ENCODE measurements around the gene MRPL37.
"Not testable (repeated sequence)": the region's sequence is repeated elsewhere in the genome, so short reads cannot be mapped to it uniquely, and the experiment has no call there.

The MRPL37 gene

GRCh38 chr1:54228638-54229079, 28.7 kb downstream of the MRPL37 start:
- Histone ChIP-seq H3K9me2 (replicated peaks; ENCODE audit: control insufficient read depth, low read length) (no peaks in the 10 kb centered on the region), H3K4me1 (ENCODE audit: control insufficient read depth, low read length) (peaks cover 6% of the 10 kb centered on the region), H3K27me3 (ENCODE audit: control insufficient read depth, low read length) (no peaks in the 10 kb centered on the region), H3K4me3 (ENCODE audit: low read length) (no peak overlapping the region), H4K20me1 (ENCODE audit: control insufficient read depth, insufficient read depth, low read depth, low read length) (no peaks in the 10 kb centered on the region), H3K4me2 (ENCODE audit: low read length) (no peak overlapping the region), H3F3A (ENCODE audit: control insufficient read depth, insufficient read depth) (no peaks in the 10 kb centered on the region), H3K9me3 (ENCODE audit: control insufficient read depth, insufficient read depth, low read length) (no peaks in the 10 kb centered on the region), H3K79me2 (ENCODE audit: control insufficient read depth, low read length) (no peaks in the 10 kb centered on the region), H3K36me3 (ENCODE audit: control insufficient read depth, low read length) (no peaks in the 10 kb centered on the region), H3K27ac (ENCODE audit: low read depth, low read length) (no peak overlapping the region)
- TF ChIP-seq EZH2phosphoT487 (IDR thresholded peaks at IDR 0.05; ENCODE audit: borderline replicate concordance, low read length) (no peak), CTCF (IDR thresholded peaks at IDR 0.05; ENCODE audit: low read depth, low read length, poor library complexity, severe bottlenecking) (no peak)

- peaks cover 6% of the 10 kb centered on the region for H3K4me1 ChIP-seq (ENCODE audit: control insufficient read depth, low read length)
- H3K4me3 ChIP-seq (ENCODE audit: low read length) = no peak overlapping the region
- no peaks in the 10 kb centered on the region for H3K36me3 ChIP-seq (ENCODE audit: control insufficient read depth, low read length)
- H3F3A ChIP-seq (ENCODE audit: control insufficient read depth, insufficient read depth) = no peaks in the 10 kb centered on the region
- H3K27me3 ChIP-seq (ENCODE audit: control insufficient read depth, low read length) = no peaks in the 10 kb centered on the region
- no peak for TF ChIP-seq CTCF (IDR thresholded peaks at IDR 0.05; ENCODE audit: low read depth, low read length, poor library complexity, severe bottlenecking)
- no peaks in the 10 kb centered on the region for H3K79me2 ChIP-seq (ENCODE audit: control insufficient read depth, low read length)
- H3K9me3 ChIP-seq (ENCODE audit: control insufficient read depth, insufficient read depth, low read length) = no peaks in the 10 kb centered on the region
- no peaks in the 10 kb centered on the region for H3K9me2 ChIP-seq (replicated peaks; ENCODE audit: control insufficient read depth, low read length)
- no peak overlapping the region for H3K4me2 ChIP-seq (ENCODE audit: low read length)
- H4K20me1 ChIP-seq (ENCODE audit: control insufficient read depth, insufficient read depth, low read depth, low read length) = no peaks in the 10 kb centered on the region
- H3K27ac ChIP-seq (ENCODE audit: low read depth, low read length) = no peak overlapping the region
Measured at GRCh38 chr1:54229281-54229891, 29.4 kb downstream of the MRPL37 start.

GRCh38 chr1:54230507-54231339, 30.8 kb downstream of the MRPL37 start:
- no peaks in the 10 kb centered on the region for H3K36me3 ChIP-seq (ENCODE audit: control insufficient read depth, low read length)
- H3K4me2 ChIP-seq (ENCODE audit: low read length) = no peak overlapping the region
- no peak overlapping the region for H3K27ac ChIP-seq (ENCODE audit: low read depth, low read length)
- no peaks in the 10 kb centered on the region for H3K9me2 ChIP-seq (replicated peaks; ENCODE audit: control insufficient read depth, low read length)
- no peaks in the 10 kb centered on the region for H3K79me2 ChIP-seq (ENCODE audit: control insufficient read depth, low read length)
- H3K4me1 ChIP-seq (ENCODE audit: control insufficient read depth, low read length) = peaks cover 6% of the 10 kb centered on the region
- no peaks in the 10 kb centered on the region for H3K9me3 ChIP-seq (ENCODE audit: control insufficient read depth, insufficient read depth, low read length)
- H4K20me1 ChIP-seq (ENCODE audit: control insufficient read depth, insufficient read depth, low read depth, low read length) = no peaks in the 10 kb centered on the region
- TF ChIP-seq CTCF (IDR thresholded peaks at IDR 0.05; ENCODE audit: low read depth, low read length, poor library complexity, severe bottlenecking) (no peak), EZH2phosphoT487 (IDR thresholded peaks at IDR 0.05; ENCODE audit: borderline replicate concordance, low read length) (no peak)
- H3K4me3 ChIP-seq (ENCODE audit: low read length) = no peak overlapping the region
- no peaks in the 10 kb centered on the region for H3K27me3 ChIP-seq (ENCODE audit: control insufficient read depth, low read length)
- H3F3A ChIP-seq (ENCODE audit: control insufficient read depth, insufficient read depth) = no peaks in the 10 kb centered on the region

- not testable (repeated sequence) for H3K27me3 ChIP-seq (ENCODE audit: control insufficient read depth, low read length); H3K4me3 ChIP-seq (ENCODE audit: low read length); H3K9me2 ChIP-seq (replicated peaks; ENCODE audit: control insufficient read depth, low read length); H3K4me1 ChIP-seq (ENCODE audit: control insufficient read depth, low read length); H3F3A ChIP-seq (ENCODE audit: control insufficient read depth, insufficient read depth); H3K79me2 ChIP-seq (ENCODE audit: control insufficient read depth, low read length); H4K20me1 ChIP-seq (ENCODE audit: control insufficient read depth, insufficient read depth, low read depth, low read length); H3K27ac ChIP-seq (ENCODE audit: low read depth, low read length); H3K36me3 ChIP-seq (ENCODE audit: control insufficient read depth, low read length); H3K9me3 ChIP-seq (ENCODE audit: control insufficient read depth, insufficient read depth, low read length); H3K4me2 ChIP-seq (ENCODE audit: low read length)
Measured at GRCh38 chr1:54233196-54233595, 33.2 kb downstream of the MRPL37 start.
